Muscle layer of colon (tissue), 2 donors: ENCODE data around the gene ANKRD40.

ENCODE experiments used
- H3K27ac ChIP-seq: one replicate; pipeline ENCODE4 v1.7.0; 2013; ENCODE audit warnings: low read depth, mild to moderate bottlenecking, low read length, moderate library complexity
- H3K27me3 ChIP-seq, 2 donors: one replicate each; pipeline ENCODE4 v1.7.0; 2013; ENCODE audit warnings: low read length in 2 of 2, mild to moderate bottlenecking in 2 of 2; ENCODE audit not compliant: insufficient read depth in 2 of 2, control insufficient read depth in 1 of 2
- H3K36me3 ChIP-seq: one replicate; pipeline ENCODE4 v1.7.0; 2013; ENCODE audit warnings: mild to moderate bottlenecking, low read length; ENCODE audit not compliant: insufficient read depth
- H3K4me1 ChIP-seq: one replicate; pipeline ENCODE4 v1.7.0; 2013; ENCODE audit warnings: mild to moderate bottlenecking, low read length; ENCODE audit not compliant: insufficient read depth
- H3K4me3 ChIP-seq, 2 donors: one replicate each; pipeline ENCODE4 v1.7.0; 2013; ENCODE audit warnings: low read length in 2 of 2, low read depth in 1 of 2, mild to moderate bottlenecking in 1 of 2, moderate library complexity in 1 of 2
- H3K9ac ChIP-seq: one replicate; pipeline ENCODE4 v1.7.0; 2013; ENCODE audit warnings: low read length
- H3K9me3 ChIP-seq: one replicate; pipeline ENCODE4 v1.7.0; 2013; ENCODE audit warnings: mild to moderate bottlenecking, low read length
- donor health status: abdominal sarcoma.
- donor health status: Adenocarcinoma of cecum.

ANKRD40 gene

GRCh38 chr17:50675190-50675589, 32.5 kb downstream of the ANKRD40 start:
- Histone ChIP-seq H3K36me3 (no peaks in the 10 kb centered on the region), H3K4me1 (no peaks in the 10 kb centered on the region), H3K27ac (no peak overlapping the region), H3K4me3 (no peak overlapping the region), H3K9me3 (no peaks in the 10 kb centered on the region), H3K27me3 (no peaks in the 10 kb centered on the region), H3K9ac (no peak overlapping the region)

GRCh38 chr17:50672831-50673551, 34.7 kb downstream of the ANKRD40 start:
- H3K27ac ChIP-seq = no peak overlapping the region
- H3K4me1 ChIP-seq = no peaks in the 10 kb centered on the region
- H3K4me3 ChIP-seq = no peak overlapping the region
- H3K9me3 ChIP-seq = no peaks in the 10 kb centered on the region
- H3K36me3 ChIP-seq = no peaks in the 10 kb centered on the region
- no peak overlapping the region for H3K9ac ChIP-seq
- H3K27me3 ChIP-seq = no peaks in the 10 kb centered on the region

- H3K36me3 ChIP-seq = no peaks in the 10 kb centered on the region
- no peaks in the 10 kb centered on the region for H3K4me1 ChIP-seq
- H3K9ac ChIP-seq = no peak overlapping the region
- no peaks in the 10 kb centered on the region for H3K27me3 ChIP-seq
- no peak overlapping the region for H3K4me3 ChIP-seq
- no peaks in the 10 kb centered on the region for H3K9me3 ChIP-seq
- no peak overlapping the region for H3K27ac ChIP-seq
These were observed 35.6 kb downstream of the ANKRD40 start for GRCh38 chr17:50672071-50672470.

- H3K4me3 ChIP-seq = no peak overlapping the region
- H3K9me3 ChIP-seq = no peaks in the 10 kb centered on the region
- H3K27ac ChIP-seq = no peak overlapping the region
These were observed 38.7 kb downstream of the ANKRD40 start for GRCh38 chr17:50668838-50669581.

DNA sequence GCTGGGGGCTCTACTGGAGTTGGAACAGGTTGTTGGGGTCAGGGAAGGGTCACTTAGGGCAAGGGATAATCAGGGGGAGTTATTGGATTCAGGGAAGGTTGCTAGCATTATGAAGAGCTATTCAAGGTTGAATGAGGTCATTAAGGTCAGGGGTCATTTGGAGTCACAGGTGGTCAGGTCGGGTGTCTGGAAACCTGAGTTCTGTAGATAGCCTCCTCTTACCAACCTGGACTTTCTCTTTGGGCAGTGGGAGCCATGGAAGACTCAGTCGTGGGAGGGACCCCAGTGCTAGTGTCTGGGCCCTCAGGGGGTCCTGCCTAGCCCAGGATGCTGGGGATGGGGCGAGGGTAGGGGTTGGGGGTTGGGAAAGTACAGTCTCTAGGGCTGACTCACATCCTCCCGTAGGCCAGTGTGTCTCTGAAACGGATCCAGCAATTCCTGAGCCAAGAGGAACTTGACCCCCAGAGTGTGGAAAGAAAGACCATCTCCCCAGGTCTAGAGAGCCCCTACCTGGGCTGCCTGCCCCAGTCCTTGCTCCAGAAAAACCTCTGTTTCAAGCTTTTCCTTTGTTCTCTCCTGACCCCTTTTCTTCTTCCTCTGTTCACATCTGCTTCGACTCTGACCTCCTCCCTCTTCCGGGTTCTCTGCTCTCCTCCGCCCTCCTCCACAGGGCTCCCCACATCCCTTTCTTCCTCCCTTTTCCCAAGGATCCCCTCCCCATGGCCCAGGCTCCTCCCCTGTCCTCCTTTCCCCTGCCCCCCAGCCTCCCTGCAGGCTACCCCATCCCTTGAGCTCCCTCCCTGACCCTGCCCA, 39.5 kb downstream of the ANKRD40 start:
- Histone ChIP-seq H3K4me1 (no peaks in the 10 kb centered on the region), H3K36me3 (no peaks in the 10 kb centered on the region), H3K9ac (no peak overlapping the region), H3K9me3 (no peaks in the 10 kb centered on the region), H3K4me3 (no peak overlapping the region), H3K27ac (no peak overlapping the region), H3K27me3 (no peaks in the 10 kb centered on the region)

More at GRCh38 chr17:50668838-50669581, 38.7 kb downstream of the ANKRD40 start:
- Histone ChIP-seq H3K4me1 (no peaks in the 10 kb centered on the region), H3K27me3 (no peaks in the 10 kb centered on the region), H3K9ac (no peak overlapping the region), H3K36me3 (no peaks in the 10 kb centered on the region)

- H3K4me1 ChIP-seq = no peaks in the 10 kb centered on the region
These were observed 40.3 kb downstream of the ANKRD40 start for GRCh38 chr17:50667259-50668024.

GRCh38 chr17:50666316-50666715, 41.4 kb downstream of the ANKRD40 start:
- no peak overlapping the region for H3K9ac ChIP-seq
- H3K4me3 ChIP-seq = no peak overlapping the region
- no peaks in the 10 kb centered on the region for H3K9me3 ChIP-seq
- no peaks in the 10 kb centered on the region for H3K36me3 ChIP-seq
- H3K27me3 ChIP-seq = no peaks in the 10 kb centered on the region
- H3K27ac ChIP-seq = no peak overlapping the region
- H3K4me1 ChIP-seq = peaks cover 10% of the 10 kb centered on the region

More at GRCh38 chr17:50667259-50668024, 40.3 kb downstream of the ANKRD40 start:
- Histone ChIP-seq H3K27ac (no peak overlapping the region), H3K9me3 (no peaks in the 10 kb centered on the region), H3K4me3 (no peak overlapping the region), H3K36me3 (no peaks in the 10 kb centered on the region), H3K9ac (no peak overlapping the region), H3K27me3 (no peaks in the 10 kb centered on the region)

GRCh38 chr17:50665838-50666237, 41.9 kb downstream of the ANKRD40 start:
- Histone ChIP-seq H3K27me3 (no peaks in the 10 kb centered on the region), H3K36me3 (no peaks in the 10 kb centered on the region), H3K4me1 (peaks cover 14% of the 10 kb centered on the region), H3K4me3 (no peak overlapping the region), H3K27ac (no peak overlapping the region), H3K9ac (no peak overlapping the region), H3K9me3 (no peaks in the 10 kb centered on the region)

- H3K9ac ChIP-seq = no peak overlapping the region
- no peak overlapping the region for H3K4me3 ChIP-seq
- no peaks in the 10 kb centered on the region for H3K27me3 ChIP-seq
- H3K27ac ChIP-seq = no peak overlapping the region
- no peaks in the 10 kb centered on the region for H3K36me3 ChIP-seq
- no peaks in the 10 kb centered on the region for H3K9me3 ChIP-seq
- peaks cover 14% of the 10 kb centered on the region for H3K4me1 ChIP-seq
These were observed 42.8 kb downstream of the ANKRD40 start for GRCh38 chr17:50664788-50665458.

DNA sequence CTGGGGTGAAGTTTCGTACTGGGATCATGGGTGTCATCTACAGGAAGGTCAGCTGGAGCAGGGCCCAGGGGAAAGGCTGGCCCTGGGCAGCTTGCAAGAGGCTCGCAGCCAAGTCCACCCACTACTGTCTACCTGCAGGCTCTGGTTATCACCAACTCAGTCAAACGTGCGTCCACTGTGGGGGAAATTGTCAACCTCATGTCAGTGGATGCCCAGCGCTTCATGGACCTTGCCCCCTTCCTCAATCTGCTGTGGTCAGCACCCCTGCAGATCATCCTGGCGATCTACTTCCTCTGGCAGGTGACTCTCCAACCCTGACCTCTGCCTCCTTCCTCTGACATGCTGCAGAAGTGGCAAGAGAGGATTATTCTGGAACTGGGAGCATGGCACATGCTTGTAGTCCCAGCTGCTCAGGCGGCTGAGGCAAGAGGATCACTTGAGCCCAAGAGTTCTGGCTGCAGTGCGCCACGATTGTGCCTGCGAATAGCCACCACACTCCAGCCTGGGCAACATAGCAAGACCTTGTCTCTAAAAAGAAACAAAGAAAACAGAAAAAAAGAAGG, 43.8 kb downstream of the ANKRD40 start:
- no peak overlapping the region for H3K27ac ChIP-seq

More for the DNA sequence above, 43.8 kb downstream of the ANKRD40 start:
- no peak overlapping the region for H3K9ac ChIP-seq
- no peaks in the 10 kb centered on the region for H3K36me3 ChIP-seq
- no peaks in the 10 kb centered on the region for H3K27me3 ChIP-seq
- no peaks in the 10 kb centered on the region for H3K9me3 ChIP-seq
- H3K4me3 ChIP-seq = no peak overlapping the region
- H3K4me1 ChIP-seq = peaks cover 14% of the 10 kb centered on the region
